Right renal pelvis (tissue), 4 donors: ENCODE data around the gene GPR107. TPM values are rescaled to one million over a fixed set of nuclear protein-coding genes. Genes with fewer than 3 reads are reported as not detected.

ENCODE experiments used
- DNase-seq, 4 donors: peaks; one replicate each; pipeline ENCODE4 v3.0.0-alpha.2; 2013; ENCODE audit warnings: low read depth in 4 of 4, low spot score in 3 of 4, missing footprints in 1 of 4
- polyA plus RNA-seq, 4 donors: library from polyadenylated mRNA; unstranded; fragments of 120-200 nt; gene quantifications; one replicate each; pipeline ENCODE4 v1.2.1, GENCODE V29; 2013; ENCODE audit not compliant: insufficient read length in 4 of 4

The GPR107 gene
- polyA plus RNA-seq, 4 donors, result 54.8 to 60.6 (median 55.7) TPM

DNA sequence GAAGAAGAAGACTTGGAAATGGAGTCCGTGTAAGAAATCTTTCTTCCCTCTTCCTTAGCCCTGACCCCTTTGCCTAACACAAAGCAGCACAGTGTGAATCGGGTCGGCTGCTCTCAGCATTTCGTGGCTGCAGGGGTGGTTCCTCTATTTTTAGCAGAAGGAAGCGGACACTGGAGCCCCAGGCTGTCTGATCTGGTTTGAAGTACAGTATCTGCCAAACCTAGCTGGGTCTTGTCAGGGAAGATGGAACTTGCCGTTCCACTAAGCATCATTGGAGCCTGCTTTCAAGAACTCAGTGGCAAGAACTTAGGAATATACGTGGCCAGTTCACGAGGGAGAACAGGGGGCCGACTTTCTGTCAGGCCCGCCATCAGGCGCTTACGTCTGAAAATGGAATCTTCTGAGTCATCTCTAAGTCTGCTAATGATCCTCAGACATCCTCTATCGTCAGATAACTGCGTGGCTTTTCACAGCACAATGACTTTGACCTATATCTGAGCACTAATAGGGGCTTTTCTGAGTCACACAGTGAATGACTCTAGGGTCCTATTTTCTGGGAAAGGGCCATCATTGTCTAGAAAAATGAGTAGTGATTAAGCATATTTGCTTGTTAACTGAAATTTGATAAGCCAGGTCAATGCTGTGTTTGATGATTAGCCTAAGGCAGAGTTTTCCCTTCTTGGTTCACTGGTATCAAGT, 75.2 kb downstream of the GPR107 start:
- no peak for DNase-seq

DNA sequence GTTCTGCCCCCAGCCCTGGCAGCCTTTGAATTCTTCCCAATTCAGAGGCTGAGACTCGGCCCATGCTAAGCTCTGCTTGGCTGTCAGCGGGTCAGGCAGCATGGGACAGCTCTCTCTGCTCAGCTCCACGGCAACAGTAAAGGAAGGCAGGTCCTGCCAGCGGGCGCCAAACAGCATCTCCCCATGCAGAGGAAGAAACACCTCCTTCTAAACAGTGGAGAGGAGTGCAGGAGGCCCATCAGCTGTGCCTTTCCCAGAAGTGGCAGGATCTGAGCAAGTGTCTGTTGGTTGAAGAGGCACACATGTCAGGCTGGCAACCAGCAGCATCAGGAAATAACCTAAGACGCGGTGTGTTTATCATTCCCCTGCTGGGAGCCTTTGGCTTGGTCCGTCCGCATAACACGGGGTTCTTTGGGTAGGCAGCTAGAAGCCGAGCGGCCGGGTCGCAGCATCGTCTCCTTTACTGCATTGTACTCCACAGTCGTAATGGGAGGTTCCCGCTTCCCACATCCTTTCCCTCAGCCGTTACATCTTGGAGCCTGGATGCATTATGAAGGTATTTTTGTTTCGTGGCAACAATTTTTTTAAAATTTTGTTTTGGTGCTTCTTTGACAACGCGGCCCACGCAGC, 75.8 kb downstream of the GPR107 start:
- no peak for DNase-seq

DNA sequence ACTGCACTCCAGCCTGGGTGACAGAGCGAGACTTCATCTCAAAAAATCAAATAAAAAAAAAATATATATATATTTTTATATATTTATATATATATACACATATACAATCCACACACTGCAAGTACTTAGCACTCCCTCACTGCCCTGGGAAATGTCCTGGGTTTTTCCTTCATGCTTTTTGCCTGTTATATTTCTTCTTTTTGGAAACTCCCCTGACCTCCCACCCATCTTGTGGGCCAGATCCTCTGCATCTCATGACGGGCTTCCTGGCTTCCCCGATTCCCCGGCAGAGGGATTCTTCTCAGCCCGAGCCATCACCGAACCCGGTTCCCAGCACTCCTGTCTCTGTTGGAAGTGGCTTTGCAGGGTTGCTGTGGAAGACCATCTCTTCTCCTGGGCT, 79.0 kb downstream of the GPR107 start:
- no peak for DNase-seq

- no peak for DNase-seq
Measured at GRCh38 chr9:130137081-130137640, 83.5 kb downstream of the GPR107 start.

DNA sequence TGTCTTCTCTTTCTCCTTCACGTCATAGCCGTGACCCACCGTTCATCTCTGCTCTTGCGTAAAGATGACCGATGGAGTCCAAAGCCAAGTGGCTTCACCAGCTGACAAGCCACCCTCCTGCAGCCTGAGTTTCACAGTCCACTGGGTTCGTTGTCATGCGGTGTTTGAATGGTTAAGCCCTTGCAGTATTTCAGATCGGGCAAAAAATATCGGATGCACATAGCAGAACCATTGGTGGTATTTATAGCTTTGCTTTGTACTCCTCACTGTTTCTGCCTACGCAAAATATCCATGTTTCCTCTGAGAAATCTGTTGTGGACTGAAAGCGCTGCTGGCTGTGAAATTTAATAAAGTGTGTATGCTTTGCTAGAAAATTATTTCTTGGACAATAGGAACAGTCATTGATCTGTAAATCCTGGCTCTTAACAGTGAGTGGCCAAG, 84.0 kb downstream of the GPR107 start:
- no peak for DNase-seq

DNA sequence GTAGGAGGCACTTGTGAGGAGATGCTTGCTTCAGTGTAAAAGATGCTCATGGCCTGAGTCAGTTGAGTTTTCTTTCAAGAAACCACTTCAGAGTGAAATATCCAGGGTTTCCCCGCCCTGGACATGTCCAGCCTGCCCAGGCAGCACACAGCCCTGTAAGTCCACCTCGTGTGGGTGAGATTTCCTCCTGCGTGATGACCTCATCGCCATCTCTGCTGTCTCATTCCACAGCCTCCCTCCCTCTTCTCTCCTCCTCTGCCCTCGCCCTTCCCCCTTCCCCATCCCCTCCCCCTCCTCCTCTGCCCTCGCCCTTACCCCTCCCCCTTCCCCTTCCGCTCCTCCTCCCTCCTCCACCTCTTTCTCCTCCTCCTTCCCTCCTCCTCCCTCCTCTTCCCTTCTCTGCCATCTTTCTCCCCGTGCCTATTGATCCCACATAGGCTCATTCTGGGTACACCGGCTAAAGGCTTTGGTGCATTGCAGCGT, 84.5 kb downstream of the GPR107 start:
- DNase-seq, result no peak

GRCh38 chr9:130138791-130139190, 85.1 kb downstream of the GPR107 start:
- no peak for DNase-seq

- no peak for DNase-seq
Measured at GRCh38 chr9:130139251-130139650, 85.5 kb downstream of the GPR107 start.

- no peak for DNase-seq
Measured at GRCh38 chr9:130140706-130141105, 87.0 kb downstream of the GPR107 start.

DNA sequence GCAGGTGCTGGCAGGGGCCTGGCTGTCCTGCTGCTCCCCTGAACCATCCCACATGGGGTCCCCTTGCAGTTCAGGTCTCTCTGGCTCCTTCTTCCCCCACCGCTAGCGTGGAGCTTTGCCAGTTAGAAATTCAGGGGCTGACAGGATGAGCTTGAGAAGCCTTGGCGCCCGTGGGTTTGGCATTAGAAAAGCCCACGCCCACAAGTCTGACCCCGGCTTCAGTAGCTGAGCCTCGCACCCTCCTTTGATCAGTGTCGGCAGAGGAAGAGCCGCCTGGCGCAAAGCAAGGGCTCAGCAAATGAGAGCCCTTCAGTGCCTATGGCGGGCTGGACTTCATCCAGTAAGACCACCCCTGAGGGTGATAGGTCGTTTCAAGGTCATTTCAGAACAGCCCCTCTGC, 88.3 kb downstream of the GPR107 start:
- no peak for DNase-seq

- DNase-seq, result no peak
Measured at GRCh38 chr9:130142641-130143040, 88.9 kb downstream of the GPR107 start.

- no peak for DNase-seq
Measured at GRCh38 chr9:130143279-130143893, 89.7 kb downstream of the GPR107 start.

DNA sequence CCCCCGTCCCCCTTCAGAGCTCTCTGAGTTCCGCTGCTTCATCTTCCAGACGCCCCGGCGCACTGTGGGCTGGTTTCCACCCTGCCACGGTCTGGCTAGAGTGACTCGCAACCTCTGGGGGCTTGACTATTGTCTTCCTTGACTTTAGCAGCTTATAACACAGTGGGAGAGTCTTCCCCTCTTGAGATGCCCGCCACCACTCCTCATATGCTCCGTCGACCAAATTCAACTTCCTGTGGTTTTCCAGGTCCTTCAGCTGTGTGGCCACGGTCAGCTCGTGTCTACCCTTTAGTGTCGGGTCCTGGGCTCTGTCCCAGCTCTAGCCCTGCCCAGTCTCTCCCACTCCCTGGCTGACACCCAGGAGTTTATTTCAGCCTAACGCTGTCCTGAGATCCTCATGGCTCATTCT, 90.3 kb downstream of the GPR107 start:
- DNase-seq, result no peak

DNA sequence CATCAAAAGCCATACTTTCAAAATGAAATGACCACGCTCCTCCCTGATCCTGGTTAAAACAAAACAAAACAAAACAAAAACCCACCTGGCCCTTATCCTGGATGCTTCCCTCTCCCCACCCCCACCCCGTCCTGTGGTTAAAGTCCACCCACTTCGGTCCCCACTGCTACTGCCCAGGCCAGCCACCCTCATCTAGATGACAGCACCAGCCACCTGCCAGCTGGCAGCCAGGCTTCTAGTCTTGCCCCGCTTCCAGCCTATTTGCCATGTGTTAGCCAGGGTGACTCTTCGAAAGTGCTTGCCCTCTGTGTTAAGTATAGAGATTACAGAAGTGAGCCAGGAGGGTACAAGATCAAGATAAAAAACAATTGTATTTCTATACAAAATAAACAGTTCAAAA, 91.0 kb downstream of the GPR107 start:
- DNase-seq, result no peak

DNA sequence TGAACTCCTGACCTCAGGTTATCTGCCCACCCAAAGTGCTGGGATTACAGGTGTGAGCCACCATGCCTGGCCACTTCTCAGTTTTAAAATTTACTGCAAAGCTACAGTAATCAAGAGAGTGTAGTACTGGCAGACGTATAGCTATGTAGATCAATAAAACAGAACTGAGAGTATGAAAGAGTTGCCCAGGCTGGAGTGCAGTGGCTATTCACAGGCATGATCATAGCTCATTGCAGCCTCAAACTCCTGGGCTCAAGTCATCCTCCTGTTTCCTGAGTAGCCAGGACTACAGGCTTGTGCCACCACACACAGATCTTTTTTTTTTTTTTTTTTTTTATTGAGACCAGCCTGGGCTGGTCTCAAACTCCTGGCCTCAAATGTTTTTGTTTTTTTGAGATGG, 92.0 kb downstream of the GPR107 start:
- DNase-seq, result no peak

DNA sequence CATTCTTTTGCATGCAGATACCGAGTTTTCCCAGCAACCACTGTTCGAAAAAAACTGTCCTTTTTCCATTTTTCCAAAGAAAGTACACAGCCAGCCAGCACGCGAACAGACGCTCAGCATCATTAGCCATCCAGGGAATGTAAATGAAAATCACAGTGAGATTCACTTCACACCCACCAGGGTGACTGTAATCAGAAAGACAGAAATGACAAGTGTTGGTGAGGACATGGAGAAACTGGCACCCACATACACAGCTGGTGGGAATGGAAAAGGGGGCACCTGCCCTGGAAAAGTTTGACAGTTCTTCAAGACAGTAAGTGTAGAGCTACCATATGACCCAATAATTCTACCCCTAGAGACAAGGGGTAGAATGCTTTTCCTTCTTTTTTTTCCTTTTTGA, 93.5 kb downstream of the GPR107 start:
- no peak for DNase-seq

- DNase-seq, result no peak
Measured at GRCh38 chr9:130147910-130148309, 94.2 kb downstream of the GPR107 start.

DNA sequence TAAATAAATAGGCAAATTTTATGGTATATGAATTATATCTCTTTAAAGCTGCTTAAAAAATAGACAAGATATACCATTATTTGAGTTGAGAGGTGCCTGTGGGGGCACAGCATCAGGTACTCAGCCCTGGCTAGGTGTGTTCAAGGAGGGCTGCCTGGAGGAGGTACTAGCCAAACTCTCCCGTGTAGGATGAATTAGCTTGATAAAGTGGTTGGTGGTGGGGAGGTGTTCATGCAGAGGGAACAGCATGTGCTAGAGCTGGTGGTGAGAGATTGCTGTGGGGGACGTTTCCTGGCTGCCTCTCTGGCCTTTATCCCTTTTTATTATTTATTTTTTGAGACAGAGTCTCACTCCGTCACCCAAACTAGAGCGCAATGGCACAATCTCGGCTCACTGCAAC, 95.3 kb downstream of the GPR107 start:
- DNase-seq, result no peak

GRCh38 chr9:130149654-130150286, 96.1 kb downstream of the GPR107 start:
- DNase-seq, result no peak

DNA sequence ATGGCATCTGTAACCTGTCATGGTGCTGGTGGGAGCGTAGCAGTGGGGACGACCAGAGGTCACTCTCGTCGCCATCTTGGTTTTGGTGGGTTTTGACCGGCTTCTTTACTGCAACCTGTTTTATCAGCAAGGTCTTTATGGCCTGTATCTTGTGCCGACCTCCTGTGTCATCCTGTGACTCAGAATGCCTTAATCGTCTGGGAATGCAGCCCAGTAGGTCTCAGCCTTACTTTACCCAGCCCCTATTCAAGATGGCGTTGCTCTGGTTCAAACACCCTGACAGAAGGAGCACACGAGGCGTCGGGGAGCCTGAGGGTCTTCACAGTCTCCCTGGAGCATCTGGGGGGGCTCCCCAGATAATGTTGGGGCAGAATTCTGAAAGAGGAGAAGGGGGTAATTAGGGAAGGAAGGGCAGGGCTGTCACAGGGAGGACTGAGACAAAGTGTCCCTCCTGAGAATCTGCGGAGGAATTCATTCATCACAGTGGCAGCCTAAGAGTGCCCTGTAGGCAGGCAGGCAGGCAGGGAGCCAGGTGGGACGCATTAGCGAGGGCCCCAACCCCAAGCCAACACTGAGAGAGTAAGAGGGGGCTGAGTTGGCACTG, 97.2 kb downstream of the GPR107 start:
- DNase-seq, result no peak

DNA sequence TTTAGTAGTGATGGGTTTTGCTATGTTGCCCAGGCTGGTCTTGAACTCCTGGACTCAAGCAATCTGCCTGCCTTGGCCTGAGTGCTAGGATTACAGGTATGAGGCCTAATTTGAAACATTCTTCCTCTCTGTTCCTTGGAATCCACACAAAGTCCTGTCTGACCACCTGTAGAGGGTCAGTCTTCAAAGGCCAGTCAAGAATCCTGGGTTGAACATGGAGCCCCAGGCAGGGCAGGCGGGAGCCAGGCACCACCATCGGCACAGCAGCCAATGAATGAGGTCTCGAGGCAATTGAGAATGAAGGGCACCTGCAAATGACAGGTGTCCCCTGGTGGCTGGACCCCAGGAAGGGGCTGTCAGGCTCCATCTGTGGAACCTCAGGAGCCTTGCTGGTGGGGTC, 101.1 kb downstream of the GPR107 start:
- DNase-seq, result no peak
